NCI-H2029 treated with DMSO at 0.1 percent for 48 hours (cell line): ENCODE data around the gene MID1.

Source experiments
- DNase-seq: peaks from one replicate; lab custom pipeline; 2025; lab: John Stamatoyannopoulos, UW

MID1 gene

DNA sequence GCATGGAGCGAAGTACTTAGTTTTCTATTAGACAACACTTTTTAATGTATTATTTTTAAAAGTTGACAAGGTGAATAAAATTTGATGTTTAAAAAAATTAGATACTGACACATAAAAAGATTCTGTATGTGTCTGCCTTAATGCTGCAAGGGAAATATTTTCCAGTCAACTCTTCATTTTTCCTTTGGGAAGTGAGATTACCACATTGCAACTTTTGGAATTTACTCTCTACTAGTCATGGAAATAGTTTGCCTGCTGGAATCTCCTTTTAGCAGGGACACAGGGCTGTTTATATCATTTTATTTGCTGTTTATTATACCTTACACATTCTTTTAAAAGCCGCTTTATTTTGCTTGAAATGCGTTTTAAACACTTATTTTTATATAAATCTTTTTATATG is 135.1 kb downstream of the MID1 start:
- no peak for DNase-seq

DNA sequence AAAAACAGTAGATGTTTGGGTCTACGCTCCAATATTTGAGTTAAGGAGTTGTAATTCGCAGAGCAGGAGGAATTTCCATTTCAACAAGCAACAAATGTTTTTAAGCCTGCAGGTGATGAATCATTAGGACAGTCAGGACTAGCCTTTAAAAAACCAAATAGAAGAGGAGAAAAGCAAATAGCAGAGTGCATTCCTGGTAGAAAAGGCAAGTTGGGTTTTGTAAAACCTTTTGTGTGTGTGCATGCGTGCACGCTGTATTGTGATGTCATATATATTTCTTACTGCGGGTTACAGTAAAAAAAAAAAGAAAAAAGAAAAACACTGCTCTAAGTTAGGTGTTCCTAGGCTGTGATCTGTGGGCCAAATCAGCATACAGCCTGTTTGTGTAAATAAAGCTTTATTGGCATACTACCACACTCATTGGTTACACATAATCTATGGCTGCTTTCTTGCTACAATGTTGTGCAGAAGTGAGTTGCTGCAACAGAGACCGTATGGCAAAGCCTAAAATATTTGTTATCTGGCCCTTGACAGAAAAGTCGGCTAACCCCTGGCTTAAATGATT is 135.6 kb downstream of the MID1 start:
- no peak for DNase-seq

DNA sequence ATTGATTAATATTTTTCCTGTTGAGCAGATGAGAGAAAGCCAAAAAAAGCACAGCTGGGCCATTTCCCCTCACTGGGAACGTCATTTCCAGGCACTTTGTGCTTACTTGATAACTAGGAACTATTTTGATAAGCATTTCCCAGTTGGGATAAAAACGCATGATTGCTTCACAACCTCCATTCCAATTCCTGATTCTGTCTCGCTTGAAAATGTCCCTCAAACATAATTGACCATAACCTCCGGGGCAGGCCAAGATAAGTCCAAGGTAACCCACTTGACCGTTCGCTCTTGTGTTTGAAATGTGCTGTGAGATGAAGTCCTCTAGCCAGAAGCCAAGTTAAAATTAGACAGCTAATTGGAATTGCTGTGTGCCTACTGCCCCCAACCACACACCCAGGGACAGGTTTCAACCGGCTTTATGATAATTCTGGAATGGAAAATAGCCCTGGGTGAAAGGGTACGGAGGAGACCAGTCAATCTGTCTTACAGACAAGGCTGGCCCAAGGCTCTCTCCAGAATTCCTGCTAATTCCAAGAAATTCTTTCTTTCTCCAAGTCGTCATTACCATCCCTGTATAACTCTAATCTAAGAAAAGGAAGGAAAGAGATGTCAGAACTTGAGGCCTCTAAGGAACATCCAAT is 137.1 kb downstream of the MID1 start:
- no peak for DNase-seq

DNA sequence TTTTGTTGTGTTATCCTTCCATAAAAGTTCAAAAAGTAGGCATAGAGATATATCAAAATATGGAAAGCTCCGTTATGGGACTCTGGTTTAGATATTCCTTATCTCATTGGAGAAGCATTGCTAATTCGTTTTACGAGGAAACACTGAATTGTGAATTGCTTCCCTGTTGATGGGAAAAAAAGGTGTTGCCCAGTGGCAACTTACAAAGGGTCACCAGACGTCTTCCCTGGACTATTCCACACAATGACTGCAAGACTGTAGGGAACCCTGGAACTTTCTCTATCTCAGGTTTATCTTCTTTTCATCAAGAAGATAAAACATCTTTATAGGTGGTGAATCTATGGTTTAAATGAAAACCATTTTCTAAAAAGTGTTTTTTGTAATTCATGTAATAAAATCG is 137.7 kb downstream of the MID1 start:
- no peak for DNase-seq

DNA sequence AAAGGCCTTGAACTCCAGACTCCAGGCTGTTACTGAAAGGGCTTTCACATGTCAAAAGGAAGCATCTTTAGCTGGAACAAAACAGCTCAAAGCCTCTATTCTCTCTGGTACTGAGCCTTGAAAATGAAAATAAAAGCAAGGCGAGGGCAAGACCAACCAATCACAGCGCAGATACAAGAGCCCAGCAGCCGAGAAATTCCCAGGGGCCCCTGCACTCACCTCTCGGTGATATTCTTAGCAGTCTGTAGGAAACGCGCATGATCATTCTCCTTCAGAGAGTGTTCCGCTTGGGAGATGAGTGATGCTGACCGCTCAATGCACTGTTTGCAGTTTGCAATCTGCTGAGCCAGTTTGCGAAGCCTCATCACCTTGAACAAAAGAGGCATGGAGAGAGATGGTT is 138.1 kb downstream of the MID1 start:
- no peak for DNase-seq

DNA sequence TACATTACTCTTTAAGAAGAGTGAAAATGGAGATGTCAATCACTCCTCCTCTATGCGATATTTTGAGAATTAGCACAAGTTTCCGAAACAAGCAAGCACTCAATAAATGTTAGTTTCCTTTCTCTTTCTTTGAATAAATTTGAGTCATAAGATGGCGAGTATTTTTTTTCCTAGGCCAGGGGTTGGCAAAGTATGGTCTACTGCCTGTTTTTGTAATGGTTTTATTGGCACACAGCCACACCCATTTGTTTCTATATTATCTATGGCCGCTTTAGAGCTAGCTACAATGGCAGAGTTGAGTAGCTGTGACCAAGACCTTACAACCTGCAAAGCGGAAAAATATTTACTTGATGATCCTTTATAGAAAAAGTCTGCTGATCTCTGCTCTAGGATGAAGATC is 139.5 kb downstream of the MID1 start:
- no peak for DNase-seq

DNA sequence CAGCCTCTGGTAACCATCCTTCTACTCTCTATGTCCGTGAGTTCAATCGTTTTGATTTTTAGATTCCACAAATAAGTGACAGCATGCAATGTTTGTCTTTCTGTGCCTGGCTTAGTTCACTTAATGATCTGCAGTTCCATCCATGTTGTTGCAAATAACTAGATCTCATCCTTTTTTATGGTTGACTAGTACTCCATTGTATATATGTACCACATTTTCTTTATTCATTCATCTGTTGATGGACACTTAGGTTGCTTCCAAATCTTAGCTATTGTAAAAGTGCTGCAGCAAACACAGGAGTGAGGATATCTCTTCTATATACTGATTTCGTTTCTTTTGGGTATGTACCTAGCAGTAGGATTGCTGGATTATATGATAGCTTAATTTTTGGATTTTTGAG is 140.9 kb downstream of the MID1 start:
- no peak for DNase-seq

DNA sequence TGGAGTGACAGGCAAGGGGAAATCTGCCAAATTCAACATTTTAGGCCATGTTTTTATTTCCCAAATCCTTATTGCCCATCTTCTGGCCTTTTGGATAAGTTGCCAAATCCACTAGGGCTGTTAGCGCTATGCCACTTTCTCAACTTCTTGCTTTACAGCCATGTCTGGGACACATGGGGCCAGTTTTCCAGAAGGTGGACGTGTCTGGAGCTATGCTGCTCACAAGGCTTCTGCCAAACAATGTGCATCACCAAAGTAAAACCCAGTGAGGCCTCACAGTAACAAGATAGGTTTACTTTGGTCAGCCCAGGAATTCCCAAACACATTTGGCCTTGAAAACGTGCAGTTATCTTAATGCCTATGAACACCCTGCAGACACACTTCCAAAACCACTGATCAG is 142.9 kb downstream of the MID1 start:
- DNase-seq = no peak

DNA sequence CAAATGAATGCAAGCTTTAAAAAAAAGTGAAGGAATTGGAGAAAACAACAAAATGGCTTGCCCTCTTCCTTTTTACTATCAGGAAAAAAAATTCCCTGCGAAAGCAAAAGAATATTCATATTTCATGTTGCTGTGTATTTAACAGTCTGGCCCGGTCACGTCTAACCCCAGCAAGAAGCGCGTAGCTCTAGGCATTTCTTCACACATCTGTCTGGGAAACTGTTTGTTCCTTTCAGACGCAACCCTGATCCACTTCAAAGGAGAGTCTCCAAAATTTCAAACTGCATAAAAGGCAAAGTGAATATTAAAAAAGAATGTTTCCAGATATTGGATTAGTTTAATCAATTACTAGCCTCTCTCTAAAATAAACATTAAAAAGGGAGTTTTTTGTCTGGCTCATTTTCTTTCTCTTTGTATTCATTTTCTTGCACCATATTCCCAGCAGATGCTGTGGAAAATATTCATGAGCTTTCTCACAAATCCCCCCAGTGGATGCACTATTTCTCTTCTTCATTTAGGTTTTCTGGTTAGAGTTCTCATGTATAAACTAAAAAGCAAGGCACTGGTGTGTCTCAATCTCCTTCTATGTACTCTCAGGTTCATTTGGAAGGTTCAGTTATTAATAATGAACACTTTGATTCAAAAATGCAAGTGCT is 145.3 kb downstream of the MID1 start:
- DNase-seq = no peak

DNA sequence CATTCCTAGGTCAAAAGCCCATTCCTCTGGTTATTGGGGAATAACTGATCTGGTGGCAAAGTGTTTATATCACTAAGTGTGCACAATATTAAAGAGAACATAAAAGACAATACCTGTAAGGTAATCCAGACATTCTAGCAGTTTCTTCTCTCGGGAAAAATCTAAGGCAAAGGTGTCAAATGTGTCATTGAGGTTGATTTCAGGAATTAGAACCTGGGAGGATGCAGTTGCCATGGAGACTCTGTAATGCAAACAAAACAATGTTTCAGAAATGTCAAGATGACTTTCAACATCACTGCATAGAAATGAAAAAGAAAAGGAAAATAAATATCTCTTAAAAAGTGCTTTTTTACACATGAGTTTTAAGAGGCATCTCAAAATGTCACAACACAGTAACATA is 145.9 kb downstream of the MID1 start:
- DNase-seq = no peak

DNA sequence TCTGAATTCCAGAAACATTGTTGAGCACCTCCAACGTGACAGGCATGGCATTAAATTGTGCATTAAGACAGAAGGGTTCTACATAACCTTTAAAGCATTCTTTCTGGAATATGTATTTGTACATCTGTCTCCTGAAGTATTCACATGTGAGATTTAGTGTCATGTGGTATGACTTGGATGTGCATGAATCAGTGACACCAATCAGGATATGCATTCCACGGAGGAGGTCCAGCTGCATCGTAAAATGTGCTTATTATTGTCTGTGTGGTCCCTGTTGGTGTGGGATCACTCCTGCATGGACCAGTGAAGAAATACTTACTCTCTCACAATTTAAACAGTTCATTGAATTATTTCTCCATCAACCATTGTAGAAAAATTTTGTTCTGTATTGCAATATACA is 149.0 kb downstream of the MID1 start:
- DNase-seq = no peak

DNA sequence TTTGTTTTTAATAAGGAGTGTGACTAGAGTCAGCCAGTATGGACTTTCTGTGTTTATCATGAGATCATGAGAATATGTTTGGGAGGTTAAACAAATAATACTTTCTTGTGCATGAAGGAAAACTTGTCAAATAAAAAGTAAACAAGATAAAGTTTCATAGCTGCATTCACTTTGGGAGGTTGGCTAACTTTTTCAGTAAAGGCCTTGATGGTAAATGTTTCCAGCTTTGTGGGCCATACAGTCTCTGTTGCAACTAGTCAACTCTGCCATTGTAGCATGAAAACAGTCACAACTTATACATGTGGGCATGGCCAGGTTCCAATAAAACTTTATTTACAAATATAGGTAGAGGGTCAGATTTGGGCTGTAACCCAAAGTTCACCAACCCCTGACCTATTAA is 150.4 kb downstream of the MID1 start:
- DNase-seq = no peak

DNA sequence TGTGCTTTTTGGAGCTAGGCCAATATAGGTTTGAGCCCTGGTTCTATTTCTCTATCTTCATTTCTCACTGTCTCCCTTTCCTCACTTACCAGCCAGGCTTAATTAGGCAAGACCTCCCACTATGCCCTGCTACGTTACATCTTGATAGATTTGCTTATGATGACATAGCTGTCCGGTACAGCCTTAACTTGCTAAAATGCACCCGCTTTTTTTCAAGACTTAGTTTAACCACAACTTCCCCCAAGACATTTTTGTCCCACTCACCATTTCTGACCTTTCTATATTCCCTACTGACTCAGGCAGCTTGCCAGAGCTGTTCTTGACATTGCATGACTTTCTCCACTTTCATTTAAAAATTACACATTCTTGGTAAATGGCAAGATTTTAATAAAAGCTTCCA is 152.6 kb downstream of the MID1 start:
- DNase-seq = no peak

DNA sequence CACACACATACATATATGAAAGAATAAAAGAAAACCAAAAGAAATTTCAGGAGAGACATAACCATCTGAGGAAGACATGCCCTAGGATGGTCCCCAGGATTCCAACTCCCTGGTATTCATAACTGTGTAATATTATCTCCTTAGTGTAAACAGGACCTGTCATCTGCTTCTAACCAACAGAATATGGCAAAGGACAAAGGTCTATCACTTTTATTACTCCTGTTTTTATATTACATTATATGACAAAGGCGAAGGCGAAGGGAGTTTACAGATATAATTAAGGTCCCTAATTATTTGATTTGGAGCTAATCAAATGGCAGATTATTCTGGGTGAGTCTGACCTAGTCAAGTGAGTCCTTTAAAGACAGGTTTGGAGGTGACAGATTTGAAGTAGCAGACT is 155.1 kb downstream of the MID1 start:
- DNase-seq = no peak

DNA sequence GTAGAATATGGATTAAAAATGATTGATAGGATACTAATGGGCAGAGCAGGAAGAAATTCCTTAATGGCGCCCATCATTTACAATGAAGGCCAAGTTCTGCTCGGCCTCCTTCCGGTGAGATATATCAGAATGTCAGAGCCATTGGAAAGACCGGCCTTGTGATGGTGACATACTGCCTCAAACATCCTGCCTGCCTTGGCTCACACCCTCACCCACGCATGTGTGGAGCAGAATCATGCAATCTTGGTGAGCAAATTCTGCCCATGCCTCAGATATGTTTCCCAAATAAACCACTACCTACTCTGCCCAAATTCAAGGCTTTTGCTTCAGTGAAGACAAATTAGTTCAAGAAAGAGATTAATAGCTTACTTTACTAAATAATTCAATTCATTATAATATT is 163.3 kb downstream of the MID1 start:
- no peak for DNase-seq

DNA sequence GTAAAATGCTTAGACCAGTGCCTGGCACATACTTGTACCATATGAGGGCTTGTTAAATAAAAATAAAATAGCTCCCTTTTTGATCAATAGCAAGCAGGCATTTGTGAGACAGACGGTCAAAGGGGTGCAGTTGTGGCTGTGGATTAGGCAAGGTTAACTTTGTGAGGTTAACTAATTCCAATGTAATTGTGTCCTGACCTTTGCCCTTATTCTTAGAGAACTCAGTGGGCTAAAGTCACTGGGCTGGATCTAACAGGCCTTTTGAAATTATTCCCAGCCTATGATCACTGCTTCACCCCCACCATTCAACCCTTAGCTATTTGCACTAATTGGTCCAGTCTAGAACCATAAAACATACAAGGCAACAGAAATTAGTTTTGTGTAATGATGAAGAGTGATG is 166.4 kb downstream of the MID1 start:
- DNase-seq = no peak

DNA sequence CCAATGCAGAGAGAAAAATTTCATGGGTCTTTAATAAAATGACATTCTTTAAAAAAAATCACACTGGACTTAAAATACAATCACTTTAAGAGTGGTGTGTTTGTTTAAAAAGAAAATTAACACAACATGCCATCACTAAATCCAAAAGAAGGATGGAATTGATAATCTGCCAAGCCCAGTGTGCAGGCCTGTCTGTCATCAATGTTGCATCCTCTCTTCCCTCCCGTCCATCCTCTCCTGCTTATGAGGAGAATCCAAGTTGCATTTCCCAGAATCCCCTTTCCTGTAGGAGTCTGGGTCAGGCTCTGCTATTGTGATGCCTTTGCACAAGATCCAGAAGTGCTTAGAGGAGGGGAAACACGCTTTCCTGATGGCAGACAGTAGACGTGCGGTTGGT is 169.4 kb downstream of the MID1 start:
- no peak for DNase-seq

DNA sequence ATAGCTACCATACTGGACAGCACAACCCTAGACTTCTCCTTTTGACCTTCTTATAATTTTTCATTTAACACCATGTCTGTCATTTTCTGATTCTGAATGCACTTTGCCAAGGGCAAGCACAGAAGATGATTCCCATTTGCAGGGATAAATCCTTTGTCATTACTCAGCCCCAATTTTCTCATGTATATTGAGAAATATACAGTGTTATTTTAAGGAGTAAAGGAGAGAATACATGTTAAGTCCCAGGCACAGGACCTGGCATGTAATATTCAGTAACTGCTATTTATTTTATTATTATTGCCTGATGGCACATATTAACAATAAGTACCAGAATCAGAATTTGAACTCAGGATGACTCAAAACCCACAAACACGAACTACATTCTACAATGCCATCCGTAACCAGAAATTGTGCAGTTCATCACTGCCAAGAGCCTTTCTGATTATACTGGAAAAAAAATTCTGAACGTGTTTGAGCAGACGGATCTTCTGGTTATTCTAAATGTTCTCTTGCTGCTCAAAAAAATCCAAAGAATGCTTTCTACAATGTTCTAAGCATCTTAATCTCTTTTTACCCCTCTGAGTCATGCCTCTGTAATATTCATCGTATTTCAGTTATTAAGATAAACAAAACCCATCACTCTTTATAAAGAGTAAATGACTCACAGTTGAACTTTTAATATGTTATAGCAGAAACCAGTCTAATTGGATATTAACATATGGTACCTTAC is 170.0 kb downstream of the MID1 start:
- DNase-seq = no peak

DNA sequence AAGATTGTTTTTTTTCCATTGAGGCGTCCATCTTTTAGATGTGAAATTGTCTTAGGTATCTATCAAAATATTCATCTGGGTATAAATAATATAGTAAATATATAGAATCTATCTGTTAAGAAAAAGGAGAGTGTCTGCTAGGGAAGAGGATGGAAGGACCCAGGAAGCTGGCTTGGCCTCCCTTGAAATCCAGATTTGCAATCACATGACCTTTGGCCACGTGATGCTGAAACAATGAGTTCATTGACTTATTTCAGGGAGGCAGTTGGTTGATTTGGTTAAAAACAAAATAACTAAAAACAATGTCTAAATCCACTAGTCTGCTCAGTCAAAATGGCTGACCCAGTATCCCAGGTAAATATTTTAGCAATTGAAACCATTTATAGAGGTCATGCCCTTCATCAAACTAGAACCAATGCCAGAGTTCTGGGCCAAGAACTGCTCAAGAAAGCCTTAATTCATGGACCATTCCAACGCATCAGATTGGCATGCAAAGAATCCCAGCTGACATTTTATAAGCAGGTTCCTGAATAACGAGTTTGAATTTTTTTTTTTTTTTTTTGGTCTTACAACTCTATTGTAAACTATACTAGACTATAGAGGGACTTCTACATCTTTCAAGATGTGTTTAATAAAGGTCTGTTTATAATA is 172.7 kb downstream of the MID1 start:
- no peak for DNase-seq

DNA sequence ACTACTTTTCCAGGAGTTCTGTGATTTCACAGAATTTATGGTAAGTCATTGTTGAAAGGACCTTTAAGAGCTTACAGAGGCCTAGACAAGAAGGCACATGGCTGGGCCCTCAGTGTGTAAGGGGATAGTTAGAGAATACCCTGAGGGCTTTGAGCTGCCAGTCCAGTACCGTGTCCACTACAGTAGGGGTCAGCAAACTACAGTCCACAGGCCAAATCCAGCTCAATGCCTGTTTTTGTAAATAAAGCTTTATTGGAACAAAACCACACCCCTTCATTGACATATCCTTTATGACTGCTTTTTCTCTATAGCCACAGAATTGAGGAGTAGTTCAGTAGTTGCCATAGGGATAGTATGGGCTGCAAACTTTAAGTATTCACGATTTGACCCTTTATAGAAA is 176.2 kb downstream of the MID1 start:
- DNase-seq = no peak

DNA sequence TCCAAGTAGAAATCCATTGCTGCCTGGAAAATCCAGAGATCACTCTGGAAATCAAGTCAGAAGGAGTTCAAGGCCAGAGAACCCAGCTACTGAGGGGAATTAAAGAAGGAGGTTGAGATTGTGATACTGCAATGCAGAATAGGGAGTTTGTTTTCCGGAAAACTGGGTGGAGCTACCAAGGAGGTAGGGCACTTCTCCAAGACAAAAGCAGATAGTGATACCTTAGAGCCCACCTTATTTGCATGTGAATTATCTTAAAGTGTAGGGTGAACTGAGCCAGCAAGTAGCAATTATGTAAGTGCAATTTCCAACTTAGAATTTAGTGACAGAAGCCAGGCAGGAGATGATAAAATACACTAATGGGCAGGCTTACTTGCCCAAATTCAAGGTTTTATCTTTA is 178.9 kb downstream of the MID1 start:
- DNase-seq = no peak

DNA sequence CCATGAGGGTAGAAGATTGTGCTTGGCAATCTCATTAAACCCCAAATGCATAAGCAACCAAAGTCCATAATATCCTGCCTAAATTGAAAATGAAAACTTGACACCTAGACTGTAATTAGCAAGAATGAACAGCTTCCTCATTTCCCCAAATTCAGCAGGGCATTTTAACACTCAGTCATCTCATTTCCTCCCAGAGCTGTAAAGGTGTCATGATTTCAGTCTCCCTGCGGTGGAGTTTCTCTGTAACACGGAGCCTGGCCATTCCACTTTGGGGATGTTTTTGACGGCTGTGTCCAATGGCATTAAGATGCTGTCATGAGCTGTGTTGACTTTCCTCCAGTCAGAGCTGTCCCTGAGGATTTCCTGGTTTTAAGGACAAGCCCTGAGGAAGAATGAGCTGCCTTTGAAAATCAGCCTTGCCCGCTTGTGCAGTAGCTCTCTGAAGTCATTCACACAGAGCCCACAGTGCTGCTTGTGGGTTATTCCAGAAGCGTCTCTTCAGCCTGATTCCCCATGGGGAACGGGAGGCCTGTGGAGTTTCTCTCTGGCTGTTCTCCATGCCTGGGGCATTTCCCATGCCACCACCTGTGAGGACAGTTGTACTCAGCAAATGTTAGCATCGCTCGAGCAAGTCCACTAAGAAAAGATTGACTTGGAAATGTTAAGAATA is 187.0 kb downstream of the MID1 start:
- DNase-seq = no peak
